CD14-positive monocyte (primary cell): ENCODE data around the gene SKOR1. TPM values are rescaled to one million over a fixed set of nuclear protein-coding genes. Genes with fewer than 3 reads are reported as not detected.

Source experiments
- DNase-seq, 3 donors: peaks; one replicate each; pipeline ENCODE4 v3.0.0-alpha.2; 2011 to 2022
- H2AFZ ChIP-seq: 2 replicates; pipeline ENCODE4 v1.6.0; 2012; ENCODE audit warnings: mild to moderate bottlenecking, low read depth, low read length, inconsistent platforms; ENCODE audit not compliant: insufficient read depth, poor library complexity, severe bottlenecking
- H3K27ac ChIP-seq, 2 donors: 1 replicate in 1 of 2; 2 replicates in 1 of 2; pipeline ENCODE4 v1.5.1; 2012 to 2013; ENCODE audit warnings: low read length in 2 of 2, control low read depth in 1 of 2, inconsistent platforms in 1 of 2, low read depth in 1 of 2, mild to moderate bottlenecking in 1 of 2
- H3K27me3 ChIP-seq, 2 donors: one replicate each; pipeline versions ENCODE4 v1.6.0 to v1.6.1; 2011 to 2013; ENCODE audit warnings: low read length in 2 of 2; ENCODE audit not compliant: control insufficient read depth in 2 of 2, insufficient read depth in 2 of 2
- H3K36me3 ChIP-seq, 2 donors: replicated peaks in 1 of 2; 1 replicate in 1 of 2; 2 replicates in 1 of 2; pipeline versions ENCODE4 v1.5.1 to v1.6.1; 2012 to 2013; ENCODE audit warnings: low read length in 2 of 2, control low read depth in 1 of 2, inconsistent platforms in 1 of 2, mild to moderate bottlenecking in 1 of 2; ENCODE audit not compliant: insufficient read depth in 2 of 2, control insufficient read depth in 1 of 2
- H3K4me1 ChIP-seq, 2 donors: 1 replicate in 1 of 2; 2 replicates in 1 of 2; pipeline versions ENCODE4 v1.5.1 to v1.6.1; 2012 to 2013; ENCODE audit warnings: low read length in 2 of 2, control low read depth in 1 of 2, inconsistent platforms in 1 of 2, mild to moderate bottlenecking in 1 of 2, moderate library complexity in 1 of 2; ENCODE audit not compliant: insufficient read depth in 2 of 2, control insufficient read depth in 1 of 2
- H3K4me2 ChIP-seq: replicated peaks from 2 replicates; pipeline ENCODE3; 2012; ENCODE audit warnings: low read length, moderate library complexity, mild to moderate bottlenecking; ENCODE audit not compliant: poor library complexity, severe bottlenecking; ENCODE audit errors: extremely low read depth
- H3K4me3 ChIP-seq, 3 experiments: fragments of 200-600 bp in 1 of 3; sonication (generic) in 1 of 3; replicated peaks in 1 of 3; 1 replicate in 2 of 3; 2 replicates in 1 of 3; pipeline ENCODE4 v1.5.1; 2011 to 2013; ENCODE audit warnings: low read length in 3 of 3, mild to moderate bottlenecking in 3 of 3, control low read depth in 2 of 3, low read depth in 2 of 3, inconsistent platforms in 1 of 3, moderate library complexity in 1 of 3
- H3K79me2 ChIP-seq: 2 replicates; pipeline ENCODE4 v1.6.0; 2012; ENCODE audit warnings: mild to moderate bottlenecking, control low read depth, inconsistent platforms, low read length, moderate library complexity; ENCODE audit not compliant: insufficient read depth
- H3K9ac ChIP-seq: 2 replicates; pipeline ENCODE4 v1.6.0; 2017; ENCODE audit warnings: low read length, mild to moderate bottlenecking; ENCODE audit not compliant: insufficient read depth, poor library complexity, severe bottlenecking
- H3K9me3 ChIP-seq, 2 donors: replicated peaks in 1 of 2; 1 replicate in 1 of 2; 2 replicates in 1 of 2; pipeline versions ENCODE4 v1.5.1 to v1.6.1; 2012 to 2013; ENCODE audit warnings: low read length in 2 of 2, control low read depth in 1 of 2; ENCODE audit not compliant: control insufficient read depth in 1 of 2, insufficient read depth in 1 of 2
- H4K20me1 ChIP-seq: 2 replicates; pipeline ENCODE4 v1.6.0; 2012; ENCODE audit warnings: mild to moderate bottlenecking, low read length, control low read depth, moderate library complexity; ENCODE audit not compliant: insufficient read depth
- H3K27ac Mint-ChIP-seq, 7 donors: one replicate each; pipeline ENCODE4 v1.8.0; 2020; ENCODE audit warnings: mild to moderate bottlenecking in 7 of 7, mixed read lengths in 7 of 7, moderate library complexity in 6 of 7, inconsistent platforms in 2 of 7
- H3K27me3 Mint-ChIP-seq, 3 donors: one replicate each; pipeline ENCODE4 v1.8.0; 2021 to 2022; ENCODE audit warnings: low read depth in 3 of 3, mild to moderate bottlenecking in 3 of 3, mixed read lengths in 3 of 3, moderate library complexity in 3 of 3, inconsistent platforms in 1 of 3
- H3K36me3 Mint-ChIP-seq, 2 donors: one replicate each; pipeline ENCODE4 v1.8.0; 2020; ENCODE audit warnings: mixed read lengths in 2 of 2, inconsistent platforms in 1 of 2, mild to moderate bottlenecking in 1 of 2
- H3K4me1 Mint-ChIP-seq: one replicate; pipeline ENCODE4 v1.8.0; 2020; ENCODE audit warnings: mild to moderate bottlenecking, mixed read lengths
- H3K4me3 Mint-ChIP-seq, 2 donors: one replicate each; pipeline ENCODE4 v1.8.0; 2020; ENCODE audit warnings: mild to moderate bottlenecking in 2 of 2, mixed read lengths in 2 of 2, moderate library complexity in 1 of 2
- H3K9me3 Mint-ChIP-seq, 7 donors: one replicate each; pipeline ENCODE4 v1.8.0; 2020 to 2022; ENCODE audit warnings: mixed read lengths in 7 of 7, mild to moderate bottlenecking in 6 of 7, moderate library complexity in 6 of 7, inconsistent platforms in 2 of 7
- CTCF ChIP-seq: fragments of 200-600 bp; IDR thresholded peaks from one replicate; pipeline ENCODE4 v1.8.0; 2022; ENCODE audit warnings: antibody characterized with exemption, mild to moderate bottlenecking
- WGBS: methylation state at CpG from one replicate; pipeline ENCODE4 v1.1.5; 2013; ENCODE audit warnings: missing lambda C conversion rate; ENCODE audit not compliant: insufficient coverage; 5-methylcytosine and 5-hydroxymethylcytosine counted together
- intact Hi-C, 2 donors: fragments of 100-400 bp; cut with micrococcal nuclease; formaldehyde crosslinking; loops; one replicate each; pipeline versions ENCODE4 v1.15.0 to v1.15.1; 2023
- polyA plus RNA-seq, 3 donors: library from polyadenylated mRNA; depleted of rRNA in 1 of 3; unstranded in 2 of 3; stranded (reverse) in 1 of 3; fragments of 300-500 nt in 2 of 3; fragments of >200 nt in 1 of 3; fragmentation: Illumina TruSeq in 2 of 3; gene quantifications; 1 replicate in 2 of 3; 2 replicates in 1 of 3; pipeline ENCODE4 v1.2.3, GENCODE V29; 2012 to 2021

The SKOR1 gene
- polyA plus RNA-seq, 3 donors: 0.23 TPM; not detected in 2

GRCh38 chr15:67850994-67851571, 25.8 kb downstream of the SKOR1 start:
- Mint-ChIP-seq H3K4me3 (peak overlapping the region; percentile 25 to 71), H3K27ac (peak overlapping the region; percentile 88 to 95 (median 94)), H3K9me3 (peaks cover 8 to 24% (median 19%) of the 10 kb centered on the region in 7 donors), H3K27me3 (peaks cover 0 to 6% (median 1%) of the 10 kb centered on the region in 3 donors), H3K36me3 (peaks cover 0 to 6% of the 10 kb centered on the region in 2 donors), H3K4me1 (peaks cover 20% of the 10 kb centered on the region)
- DNase-seq: peak; percentile 86 to 96 (median 93)
- peak overlapping the region in 1 of 3 experiments; percentile 19 for H3K4me3 ChIP-seq
- no peaks in the 10 kb centered on the region for H4K20me1 ChIP-seq
- intact Hi-C loops: no loop called here
- no CpG with 5 or more reads among the region's 4 CpGs for WGBS
- H3K27ac ChIP-seq: peak overlapping the region; percentile 64 to 76
- peaks cover 15% of the 10 kb centered on the region in 2 donors for H3K4me1 ChIP-seq
- H3K9me3 ChIP-seq: peaks cover 7 to 23% of the 10 kb centered on the region in 2 donors
- H3K4me2 ChIP-seq: peak overlapping the region; percentile 14
- peak overlapping the region; percentile 12 for H3K9ac ChIP-seq
- H3K27me3 ChIP-seq: no peaks in the 10 kb centered on the region
- TF ChIP-seq CTCF: no peak
- no peaks in the 10 kb centered on the region for H3K36me3 ChIP-seq
- no peak overlapping the region for H2AFZ ChIP-seq
- H3K79me2 ChIP-seq: no peaks in the 10 kb centered on the region

GRCh38 chr15:67852418-67852817, 27.1 kb downstream of the SKOR1 start:
- Histone ChIP-seq H3K4me2 (no peak overlapping the region), H3K27ac (no peak overlapping the region), H3K27me3 (no peaks in the 10 kb centered on the region), H3K4me1 (peaks cover 15% of the 10 kb centered on the region in 2 donors), H3K9ac (no peak overlapping the region), H3K79me2 (no peaks in the 10 kb centered on the region), H3K4me3 (no peak overlapping the region), H2AFZ (no peak overlapping the region), H3K36me3 (no peaks in the 10 kb centered on the region), H4K20me1 (no peaks in the 10 kb centered on the region), H3K9me3 (peaks cover 7 to 23% of the 10 kb centered on the region in 2 donors)
- 100% methylated on average over 1 of the region's 3 CpGs for WGBS
- Mint-ChIP-seq H3K4me1 (peaks cover 20% of the 10 kb centered on the region), H3K4me3 (no peak overlapping the region), H3K36me3 (peaks cover 0 to 6% of the 10 kb centered on the region in 2 donors), H3K27me3 (peaks cover 0 to 6% (median 1%) of the 10 kb centered on the region in 3 donors), H3K27ac (peak overlapping the region in 1 of 7 donors; percentile 68), H3K9me3 (peaks cover 7 to 24% (median 19%) of the 10 kb centered on the region in 7 donors)
- intact Hi-C loops: no loop called here
- no peak for DNase-seq
- TF ChIP-seq CTCF: no peak
